GM18505 (cell line): ENCODE data around the gene ZNF697.
"Not testable (repeated sequence)": the region's sequence is repeated elsewhere in the genome, so short reads cannot be mapped to it uniquely, and the experiment has no call there.

Experiments used
- ATAC-seq: cut with Tn5 transposase; IDR thresholded peaks from one replicate; pipeline ENCODE4 v1.9.1; 2021; ENCODE audit not compliant: unreplicated experiment
- POLR2A ChIP-seq: IDR thresholded peaks from 4 replicates; pipeline ENCODE4 v1.6.1; 2011; ENCODE audit warnings: borderline replicate concordance; ENCODE audit not compliant: insufficient read depth, insufficient read length; ENCODE audit errors: extremely low read depth

ZNF697 gene

DNA sequence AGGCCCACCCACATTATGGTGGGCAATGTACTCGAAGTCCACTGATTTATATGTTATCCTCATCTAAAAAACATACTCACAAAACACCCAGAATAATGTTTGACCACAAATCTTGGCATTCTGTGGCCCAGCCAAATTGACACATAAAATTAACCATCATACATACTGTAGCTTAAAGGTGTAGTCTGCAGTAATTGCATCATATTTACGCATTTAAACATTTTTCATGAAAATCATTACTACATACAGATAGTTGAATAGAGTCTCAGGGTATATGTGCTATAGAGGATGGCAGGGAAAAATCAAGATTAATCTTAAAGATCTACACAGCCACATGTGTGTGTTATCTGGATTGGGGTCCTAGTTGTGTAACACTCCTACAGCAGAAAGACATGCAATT, 14.5 kb downstream of the ZNF697 start:
- TF ChIP-seq POLR2A: no peak
- ATAC-seq: no peak

DNA sequence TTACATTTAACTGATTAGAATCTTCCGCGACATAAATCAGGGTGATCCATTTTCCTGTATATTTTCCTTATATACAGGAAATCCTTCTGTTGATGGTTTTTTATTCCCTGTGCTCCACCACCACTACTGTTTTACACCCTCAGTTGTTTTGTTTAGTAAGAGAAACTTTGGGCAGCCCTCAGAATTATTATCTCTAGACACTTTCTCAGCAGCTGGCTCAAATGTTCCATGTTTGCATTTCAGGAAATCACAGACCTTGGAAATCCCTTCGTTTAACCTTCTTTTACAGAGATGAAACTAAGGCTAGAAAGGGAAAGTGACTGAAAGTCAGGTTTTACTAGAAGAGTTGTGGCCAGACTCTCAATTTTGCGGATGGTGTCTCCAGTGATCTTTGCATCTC, 15.2 kb downstream of the ZNF697 start:
- no peak for ATAC-seq
- TF ChIP-seq POLR2A: no peak

DNA sequence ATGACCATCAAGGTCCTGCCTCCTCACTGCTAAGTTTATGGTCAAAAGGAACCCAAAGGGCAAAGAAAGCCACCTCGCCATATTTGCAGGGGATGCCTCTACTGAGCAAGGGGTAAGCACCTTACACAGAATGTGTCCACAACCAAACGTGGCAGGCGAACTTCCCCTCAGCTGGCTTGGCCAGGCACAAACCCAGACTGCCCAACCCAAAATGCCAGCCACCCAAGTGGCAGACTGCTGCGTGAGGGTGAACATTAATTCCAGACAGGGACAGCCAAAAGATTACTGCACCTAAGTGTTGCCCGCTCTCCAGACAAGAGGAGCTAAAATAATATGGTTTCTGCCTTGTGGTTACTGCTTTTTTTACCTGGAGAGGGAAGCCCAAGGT, 16.0 kb downstream of the ZNF697 start:
- no peak for TF ChIP-seq POLR2A
- ATAC-seq: no peak

DNA sequence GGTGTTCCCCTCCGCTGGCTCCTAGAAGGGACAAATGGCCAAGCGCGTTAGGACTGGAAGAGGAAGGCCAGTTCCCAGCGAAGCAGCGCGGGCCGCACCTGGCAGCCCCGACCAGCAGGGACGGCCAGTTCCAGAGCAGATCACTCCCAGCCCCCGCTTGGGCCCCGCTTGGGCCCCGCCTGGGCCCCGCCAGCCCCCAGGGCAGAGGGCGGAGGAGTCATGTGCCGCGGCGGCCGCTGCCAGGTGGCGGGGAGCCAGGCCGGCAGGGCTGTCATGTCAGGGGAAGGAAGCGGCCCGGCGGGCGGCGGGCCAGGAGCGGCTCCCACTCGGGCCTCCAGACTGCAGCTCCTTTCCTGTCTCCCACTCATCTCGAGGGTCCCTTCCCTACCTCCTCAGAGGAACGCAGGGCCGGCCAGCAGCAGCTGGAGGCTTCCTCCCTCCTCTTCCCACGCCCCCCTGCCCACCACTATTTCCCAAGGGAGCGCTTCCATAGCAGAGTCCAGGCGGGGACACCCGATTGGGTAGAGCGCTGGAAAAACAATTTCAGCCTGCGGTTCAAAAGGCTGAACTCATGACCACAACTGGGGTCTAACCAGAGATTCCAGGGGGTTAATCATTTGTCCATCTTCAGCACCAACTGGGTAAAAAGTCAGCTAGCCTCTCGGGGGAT, 16.5 kb downstream of the ZNF697 start:
- TF ChIP-seq POLR2A: no peak
- ATAC-seq: no peak

DNA sequence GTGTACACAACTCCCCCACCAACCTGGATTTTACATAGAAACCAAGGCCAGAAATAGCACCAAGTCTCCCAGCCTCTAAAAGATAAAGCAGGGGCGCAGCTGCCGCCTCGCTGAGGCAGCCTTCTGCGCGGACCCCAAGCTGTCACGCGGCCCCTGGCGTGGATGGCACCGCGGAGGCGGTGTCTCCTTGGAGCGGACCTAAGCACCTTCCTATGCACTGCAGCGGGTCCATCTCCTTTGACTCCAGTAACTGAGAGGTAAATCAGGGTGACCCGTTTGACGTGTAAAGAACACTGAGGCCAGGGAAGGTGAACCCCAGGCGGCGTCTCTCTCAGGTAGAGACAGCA, 17.0 kb downstream of the ZNF697 start:
- TF ChIP-seq POLR2A: no peak
- ATAC-seq: no peak

DNA sequence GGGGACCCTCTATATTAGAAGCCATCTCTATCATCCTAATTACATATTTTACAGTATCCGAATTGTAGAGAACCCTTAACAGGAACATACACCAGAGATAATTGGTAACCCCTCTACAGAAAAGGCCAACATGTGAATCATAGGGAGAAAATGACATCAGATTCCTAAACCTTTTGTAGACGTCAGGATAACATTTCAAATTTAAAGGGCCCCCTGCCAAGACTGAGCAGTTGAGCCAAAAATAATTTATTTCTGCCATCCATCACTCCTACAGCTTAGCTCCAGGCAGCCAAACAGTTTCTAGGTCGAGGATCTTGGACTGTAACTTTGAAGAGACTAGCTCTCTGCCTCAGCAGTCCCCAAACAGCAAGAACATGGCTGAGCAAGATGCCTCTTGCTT, 21.2 kb downstream of the ZNF697 start:
- no peak for TF ChIP-seq POLR2A
- ATAC-seq: no peak

DNA sequence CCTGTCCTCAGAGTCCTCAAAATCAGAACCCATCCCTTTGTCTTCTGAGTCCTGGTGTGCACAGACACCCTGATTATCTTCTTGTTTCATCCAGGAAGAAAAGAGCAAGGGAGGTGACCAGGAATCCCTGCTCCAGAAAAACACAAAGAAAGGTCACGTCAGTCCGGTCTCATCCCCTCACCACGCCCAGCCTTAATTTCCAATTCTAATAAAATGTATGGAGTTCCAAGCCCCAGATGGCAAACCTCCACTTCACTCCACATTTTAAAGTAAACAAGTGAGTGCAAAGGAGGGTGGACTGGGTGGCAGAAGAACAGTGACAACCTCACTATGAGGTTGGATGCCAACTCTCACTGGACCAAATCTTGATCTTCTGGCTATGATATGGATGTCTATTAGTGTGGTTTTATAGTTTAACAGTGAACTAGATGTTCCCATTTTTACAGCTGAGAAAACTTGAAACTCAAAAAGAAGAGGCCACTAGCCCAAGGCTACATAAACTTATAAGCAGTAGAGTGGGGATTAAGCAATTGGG, 22.0 kb downstream of the ZNF697 start:
- no peak for ATAC-seq
- no peak for TF ChIP-seq POLR2A

DNA sequence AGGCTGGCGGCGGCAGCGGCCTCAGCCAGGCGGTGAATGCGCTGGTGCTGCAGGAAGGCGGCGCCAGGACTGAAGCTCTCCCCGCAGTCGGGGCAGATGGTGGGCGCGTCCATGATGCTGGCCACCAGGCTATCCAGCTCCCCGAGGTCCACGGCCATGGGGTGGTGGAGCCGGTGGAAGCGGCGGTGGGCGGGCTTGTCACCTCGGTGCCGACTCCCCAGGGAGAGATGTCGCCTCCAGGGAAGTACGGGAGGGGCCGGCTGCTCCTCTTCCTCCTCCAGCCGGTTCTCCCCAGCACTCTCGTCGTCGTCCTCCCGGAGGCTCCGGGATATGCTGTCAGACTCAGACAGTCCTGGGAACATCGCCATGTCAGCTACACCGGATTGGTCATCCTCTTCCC, 24.4 kb downstream of the ZNF697 start:
- TF ChIP-seq POLR2A: no peak
- no peak for ATAC-seq

DNA sequence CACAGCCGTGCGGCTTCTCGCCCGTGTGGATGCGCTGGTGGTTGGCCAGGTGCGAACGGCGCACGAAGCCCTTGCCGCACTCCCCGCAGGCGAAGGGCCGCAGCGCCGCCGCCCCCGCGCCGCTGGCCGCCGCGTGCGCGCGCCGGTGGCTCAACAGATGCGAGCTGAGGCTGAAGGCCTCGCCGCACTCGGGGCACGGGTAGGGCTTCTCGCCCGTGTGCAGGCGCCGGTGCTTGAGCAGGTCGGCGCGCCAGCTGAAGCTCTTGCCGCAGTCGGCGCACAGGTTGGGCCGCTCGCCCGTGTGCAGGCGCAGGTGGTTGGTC, 24.9 kb downstream of the ZNF697 start:
- no peak for TF ChIP-seq POLR2A
- no peak for ATAC-seq

DNA sequence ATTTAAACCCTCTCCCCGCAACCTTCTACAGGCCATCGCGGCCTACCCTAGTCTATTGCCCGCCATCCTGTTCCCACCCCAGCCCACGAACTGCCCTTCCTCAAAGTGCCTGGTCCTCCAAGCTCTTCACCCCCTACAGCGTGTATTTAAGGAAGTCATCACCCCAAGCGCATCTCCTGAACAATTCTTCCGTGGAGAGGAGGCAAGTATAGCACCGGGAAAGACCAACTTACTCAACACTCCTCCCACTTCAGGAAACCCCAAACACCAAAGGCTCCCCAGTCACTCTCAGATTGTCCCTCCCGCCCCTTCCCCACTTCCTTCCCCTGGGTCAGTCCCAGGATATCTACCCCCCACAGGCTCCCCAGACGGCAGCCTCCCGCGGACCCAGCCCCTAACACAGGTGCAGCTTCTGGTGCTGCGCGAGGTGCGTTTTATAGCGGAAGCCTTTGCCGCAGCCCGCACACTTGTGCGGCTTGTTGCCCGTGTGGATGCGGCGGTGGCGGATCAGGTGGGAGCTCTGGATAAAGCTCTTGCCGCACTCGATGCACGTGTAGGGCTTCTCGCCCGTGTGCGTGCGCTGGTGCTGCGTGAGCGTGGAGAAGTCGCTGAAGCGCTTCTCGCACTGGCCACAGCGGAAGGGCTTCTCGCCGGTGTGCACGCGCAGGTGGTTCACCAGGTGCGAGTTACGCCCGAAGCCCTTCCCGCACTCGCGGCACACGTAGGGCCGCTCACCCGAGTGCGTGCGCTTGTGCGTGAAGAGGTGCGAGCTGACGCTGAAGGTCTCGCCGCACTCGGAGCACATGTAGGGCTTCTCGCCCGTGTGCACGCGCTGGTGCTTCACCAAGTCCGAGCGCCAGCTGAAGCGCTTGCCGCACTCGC, 25.5 kb downstream of the ZNF697 start:
- ATAC-seq: no peak
- no peak for TF ChIP-seq POLR2A

DNA sequence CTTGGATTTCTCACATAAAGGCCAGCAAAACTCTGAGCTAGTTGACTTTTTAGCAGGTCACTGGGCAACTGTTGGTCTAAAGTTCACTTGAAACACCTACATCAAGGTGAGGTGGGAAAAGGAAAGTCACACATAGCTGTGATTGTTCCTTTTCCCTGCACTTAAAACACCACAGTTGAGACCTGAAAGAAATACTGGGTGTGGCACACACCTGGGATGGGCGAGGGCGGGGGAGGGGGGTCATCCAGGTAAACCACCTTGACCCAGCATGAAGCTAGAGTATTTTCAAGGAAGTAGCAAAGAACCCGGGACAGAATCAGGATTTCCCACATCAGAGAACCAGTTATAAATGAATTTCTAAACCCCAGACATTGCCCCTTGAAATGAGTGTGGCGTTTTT, 26.4 kb downstream of the ZNF697 start:
- TF ChIP-seq POLR2A: no peak
- no peak for ATAC-seq

DNA sequence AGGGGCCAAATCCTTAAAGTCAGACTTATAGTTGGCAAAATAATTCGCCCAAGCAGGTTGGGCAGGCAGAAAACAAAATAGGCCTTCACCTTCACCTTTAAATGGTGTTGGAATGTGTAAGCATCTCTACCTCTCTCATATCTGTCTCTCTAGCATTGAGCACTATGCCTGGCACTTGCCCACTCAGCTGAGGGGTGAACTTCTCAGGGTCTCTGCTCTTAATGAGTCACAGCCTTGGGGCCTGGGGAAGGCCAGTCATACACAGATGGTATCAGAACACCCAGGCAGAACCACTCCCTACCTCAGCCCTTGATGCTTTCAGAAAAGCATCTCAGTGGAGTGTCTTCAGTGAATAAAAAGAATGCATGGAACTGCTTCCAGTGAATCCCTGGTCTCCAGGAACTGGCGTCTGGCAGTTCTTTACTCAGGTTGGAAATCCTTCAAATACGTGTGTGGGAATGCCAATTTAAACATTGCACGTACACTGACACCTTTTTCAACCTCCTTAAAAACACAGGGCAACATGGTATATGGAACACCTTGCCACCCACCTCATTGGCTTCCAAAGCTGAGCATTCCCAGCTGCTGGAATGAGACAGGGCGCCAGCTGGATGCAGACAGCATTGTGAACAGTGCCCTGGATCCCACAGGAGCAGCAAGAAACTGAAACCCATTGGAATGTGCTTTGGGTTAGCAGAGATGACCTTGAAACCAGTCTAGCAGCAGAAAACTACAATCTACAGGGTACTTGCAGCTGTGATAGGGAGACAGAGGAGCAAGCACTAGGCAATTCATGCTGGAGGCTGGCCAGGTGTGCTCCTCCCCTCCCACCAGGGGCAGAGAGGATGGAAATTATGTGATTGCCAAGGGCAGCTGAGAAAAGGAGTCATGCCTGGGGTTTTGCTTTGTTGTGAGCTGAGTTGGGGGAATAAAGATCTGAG, 30.0 kb downstream of the ZNF697 start:
- no peak for TF ChIP-seq POLR2A

DNA sequence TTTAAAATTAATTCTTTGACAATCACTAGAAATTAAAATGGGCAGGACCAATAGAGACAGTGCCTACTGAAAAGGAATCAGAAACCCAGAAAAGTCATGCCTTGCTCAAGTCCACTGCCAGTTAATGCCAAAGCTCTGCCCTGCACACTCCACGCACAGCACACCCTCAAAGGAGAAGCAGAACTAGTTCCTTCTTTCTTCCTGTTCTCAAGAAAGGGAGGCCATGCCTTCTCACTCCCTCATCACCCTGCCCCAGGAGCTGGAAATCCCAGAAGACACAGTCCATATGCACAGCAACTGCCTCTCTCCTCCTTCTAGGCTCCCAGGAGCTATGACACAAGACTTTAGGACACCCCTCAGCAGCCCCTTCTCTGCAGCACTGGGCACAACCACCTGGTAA, 31.3 kb downstream of the ZNF697 start:
- not testable (repeated sequence) for ATAC-seq

More for the DNA sequence above, 30.0 kb downstream of the ZNF697 start:
- no peak for ATAC-seq

DNA sequence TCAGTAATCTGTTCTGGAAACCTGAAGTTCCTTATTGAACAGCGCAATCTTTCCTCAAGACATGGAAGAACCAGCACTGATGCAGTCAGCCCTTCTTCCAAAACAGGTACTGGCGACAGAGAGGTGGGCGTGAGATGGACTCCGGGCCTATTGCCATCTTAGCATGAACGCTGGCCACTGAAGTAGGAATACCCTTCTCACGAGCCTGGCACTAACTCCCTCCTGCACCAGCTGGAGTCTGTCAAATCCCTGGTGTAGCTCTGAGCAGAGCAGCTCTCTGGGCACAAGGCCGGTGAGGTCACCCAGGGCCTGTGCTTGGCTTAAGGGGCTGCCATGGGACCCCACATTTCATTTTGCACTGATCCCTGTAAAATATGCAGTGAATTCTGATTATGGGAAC, 33.0 kb downstream of the ZNF697 start:
- ATAC-seq: not testable (repeated sequence)
